Measurements from ENCODE around the gene GREB1.

DNA sequence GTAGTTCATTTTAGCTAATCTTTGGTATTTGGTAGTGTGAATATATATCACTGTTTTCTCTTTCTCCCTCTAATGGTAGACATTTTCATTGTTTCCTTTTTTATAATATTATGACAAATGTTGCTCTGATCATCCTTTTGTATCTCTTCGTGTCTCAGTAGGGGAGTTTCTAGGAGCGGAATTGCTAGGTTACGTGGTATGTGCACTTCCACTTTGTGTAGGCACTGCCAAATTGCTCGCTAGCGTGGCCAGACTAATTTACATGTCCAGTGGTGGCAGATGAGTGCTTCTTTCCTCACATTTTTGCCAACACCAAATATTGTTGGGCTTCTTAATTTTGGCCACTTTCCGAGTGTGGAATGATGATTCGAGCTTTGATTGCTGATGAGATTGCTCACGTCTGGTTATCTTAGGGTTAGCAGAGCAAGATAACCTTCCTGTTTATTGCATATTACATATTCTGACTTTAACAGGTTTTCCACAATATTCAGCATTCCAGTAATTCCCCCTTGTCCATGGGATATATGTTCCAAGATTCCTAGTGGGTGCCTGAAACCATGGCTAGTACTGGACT is 30.4 kb upstream of the GREB1 start:
- TF ChIP-seq CTCF (IDR thresholded peaks at IDR 0.05), result no peak
- TF ChIP-seq POLR2A (IDR thresholded peaks at IDR 0.05), result no peak
- no peak for TF ChIP-seq EP300 (IDR thresholded peaks at IDR 0.05)
- no peak for TF ChIP-seq POLR2AphosphoS5 (IDR thresholded peaks at IDR 0.05)
